HCT116 (cell line): ENCODE results near the gene AGTR1. TPM values are rescaled to one million over a fixed set of nuclear protein-coding genes. Genes with fewer than 3 reads are reported as not detected.

Source experiments
- ATAC-seq: fragments of 200-7000 bp; cut with Tn5 transposase; 2 replicates; pipeline ENCODE4 v1.9.1; 2020; ENCODE audit warnings: mild to moderate bottlenecking, moderate library complexity
- BruUV-seq: library from RNA; stranded (reverse); fragments of 400-500 nt; replicated peaks from 2 replicates; lab custom pipeline; 2021; lab: Mats Ljungman, UMichigan
- CTCF ChIA-PET: fragments of 300-600 bp; sonication (Branson Sonifier 250); formaldehyde crosslinking; loops from one replicate; lab custom pipeline; 2021; ENCODE audit warnings: antibody characterized with exemption; lab: Charles Lee
- POLR2A ChIA-PET: fragments of 300-600, 350-600 bp; sonication (Branson Sonifier 250); formaldehyde crosslinking; loops from one replicate; lab custom pipeline; 2021; ENCODE audit warnings: antibody characterized with exemption; lab: Charles Lee
- RAD21 ChIA-PET, 2 experiments: fragments of 300-600 bp; sonication (Branson Sonifier 250); formaldehyde crosslinking; loops; one replicate each; lab custom pipeline; 2023; ENCODE audit warnings: low total read pairs in 2 of 2; ENCODE audit not compliant: uncharacterized antibody in 2 of 2, unreplicated experiment in 2 of 2, low non-redundant PET in 1 of 2; lab: Charles Lee
- DNase-seq: peaks from one replicate; pipeline ENCODE4 v3.0.0-alpha.2; 2010; ENCODE audit warnings: low read depth, low spot score
- H2AFZ ChIP-seq: fragments of 200-600 bp; shearing (Covaris generic), sonication (generic); 2 replicates; pipeline ENCODE4 v1.6.1; 2017; ENCODE audit warnings: low read depth, mixed run types, mixed read lengths, antibody characterized with exemption, low read length; ENCODE audit not compliant: poor library complexity, severe bottlenecking
- H3K27ac ChIP-seq: 2 replicates; pipeline ENCODE4 v1.5.1; 2012; ENCODE audit warnings: low read depth, low read length
- H3K27me3 ChIP-seq: fragments of 200-600 bp; sonication (generic); 2 replicates; pipeline ENCODE4 v1.6.1; 2016; ENCODE audit warnings: mixed run types, low read length, mixed read lengths; ENCODE audit not compliant: insufficient read depth
- H3K36me3 ChIP-seq, 2 experiments: fragments of 200-500 bp in 1 of 2; fragments of 200-600 bp in 1 of 2; sonication (Bioruptor generic) in 1 of 2; sonication (generic) in 1 of 2; 2 replicates each; pipeline versions ENCODE4 v1.5.1 to v1.6.1; 2014 to 2016; ENCODE audit warnings: low read length in 2 of 2, inconsistent platforms in 1 of 2, mixed read lengths in 1 of 2, mixed run types in 1 of 2; ENCODE audit not compliant: insufficient read depth in 2 of 2, control insufficient read depth in 1 of 2
- H3K4me1 ChIP-seq, 2 experiments: fragments of 200-600 bp in 1 of 2; sonication (generic) in 1 of 2; 2 replicates each; pipeline versions ENCODE4 v1.5.1 to v1.6.1; 2012 to 2017; ENCODE audit warnings: low read length in 2 of 2, inconsistent platforms in 1 of 2, mild to moderate bottlenecking in 1 of 2, mixed read lengths in 1 of 2, mixed run types in 1 of 2, moderate library complexity in 1 of 2; ENCODE audit not compliant: insufficient read depth in 2 of 2, control insufficient read depth in 1 of 2
- H3K4me2 ChIP-seq: fragments of 200-600 bp; sonication (generic); 2 replicates; pipeline ENCODE4 v1.6.1; 2017; ENCODE audit warnings: mixed run types, low read length, mixed read lengths
- H3K4me3 ChIP-seq, 2 experiments: fragments of 200-600 bp in 1 of 2; sonication (generic) in 1 of 2; replicated peaks in 1 of 2; 2 replicates each; pipeline ENCODE4 v1.5.1; 2011 to 2016; ENCODE audit warnings: low read length in 2 of 2, control low read depth in 1 of 2, low read depth in 1 of 2, mild to moderate bottlenecking in 1 of 2, mixed read lengths in 1 of 2, mixed run types in 1 of 2
- H3K79me2 ChIP-seq: fragments of 200-600 bp; sonication (generic); 2 replicates; pipeline ENCODE4 v1.6.1; 2017; ENCODE audit warnings: mild to moderate bottlenecking, mixed run types, low read length, moderate library complexity, mixed read lengths; ENCODE audit not compliant: insufficient read depth
- H3K9ac ChIP-seq: fragments of 200-600 bp; sonication (generic); 2 replicates; pipeline ENCODE4 v1.6.1; 2016; ENCODE audit warnings: low read length, mixed read lengths
- H3K9me2 ChIP-seq: fragments of 200-600 bp; sonication (generic), shearing (Covaris generic); 2 replicates; pipeline ENCODE4 v1.6.1; 2017; ENCODE audit warnings: mixed run types, mild to moderate bottlenecking, moderate library complexity; ENCODE audit not compliant: insufficient read depth
- H3K9me3 ChIP-seq, 2 experiments: fragments of 200-500 bp in 1 of 2; fragments of 200-600 bp in 1 of 2; sonication (Bioruptor generic) in 1 of 2; sonication (generic) in 1 of 2; 2 replicates each; pipeline ENCODE4 v1.6.1; 2014 to 2017; ENCODE audit warnings: low read length in 2 of 2, mixed read lengths in 2 of 2, inconsistent platforms in 1 of 2, low read depth in 1 of 2, mild to moderate bottlenecking in 1 of 2, mixed run types in 1 of 2, moderate library complexity in 1 of 2; ENCODE audit not compliant: control insufficient read depth in 1 of 2, insufficient read depth in 1 of 2
- H4K20me1 ChIP-seq: fragments of 200-600 bp; sonication (generic), shearing (Covaris generic); 2 replicates; pipeline ENCODE4 v1.6.1; 2017; ENCODE audit warnings: mixed run types, mild to moderate bottlenecking, moderate library complexity; ENCODE audit not compliant: insufficient read depth
- CBX3 ChIP-seq: IDR thresholded peaks from 2 replicates; pipeline ENCODE4 v1.6.1; 2012; ENCODE audit warnings: low read depth
- CEBPB ChIP-seq: IDR thresholded peaks from 2 replicates; pipeline ENCODE4 v1.6.1; 2012; ENCODE audit warnings: low read depth
- CTCF ChIP-seq, 3 experiments: fragments of 200-600 bp in 1 of 3; sonication (generic) in 1 of 3; IDR thresholded peaks in 2 of 3; conservative IDR thresholded peaks in 1 of 3; 2 replicates each; pipeline ENCODE4 v1.5.1; 2012 to 2017; ENCODE audit warnings: low read depth in 2 of 3, low read length in 2 of 3, antibody characterized with exemption in 1 of 3, borderline replicate concordance in 1 of 3, control low read depth in 1 of 3, mild to moderate bottlenecking in 1 of 3, mixed read lengths in 1 of 3, mixed run types in 1 of 3, moderate library complexity in 1 of 3; ENCODE audit not compliant: insufficient read depth in 1 of 3
- EGR1 ChIP-seq: IDR thresholded peaks from 2 replicates; pipeline ENCODE4 v1.6.1; 2012; ENCODE audit warnings: low read depth
- ELF1 ChIP-seq: IDR thresholded peaks from 2 replicates; pipeline ENCODE4 v1.6.1; 2012; ENCODE audit warnings: low read depth, borderline replicate concordance
- EZH2 ChIP-seq: fragments of 200-600 bp; sonication (generic); IDR thresholded peaks from 2 replicates; pipeline ENCODE4 v1.6.1; 2017; ENCODE audit warnings: antibody characterized with exemption, mixed run types
- EZH2phosphoT487 ChIP-seq: fragments of 200-600 bp; IDR thresholded peaks from 2 replicates; pipeline ENCODE4 v1.6.1; 2018; ENCODE audit warnings: antibody characterized with exemption, borderline replicate concordance
- FOSL1 ChIP-seq: IDR thresholded peaks from 2 replicates; pipeline ENCODE4 v1.6.1; 2012; ENCODE audit warnings: low read depth
- JUND ChIP-seq: IDR thresholded peaks from 2 replicates; pipeline ENCODE4 v1.6.1; 2012
- POLR2AphosphoS5 ChIP-seq: IDR thresholded peaks from 2 replicates; pipeline ENCODE4 v1.6.1; 2011; ENCODE audit warnings: mild to moderate bottlenecking, low read depth, low read length, moderate library complexity
- RAD21 ChIP-seq: IDR thresholded peaks from 2 replicates; pipeline ENCODE4 v1.6.1; 2012; ENCODE audit warnings: low read depth, mild to moderate bottlenecking
- SIN3A ChIP-seq: IDR thresholded peaks from 2 replicates; pipeline ENCODE4 v1.6.1; 2012; ENCODE audit warnings: low read depth
- SP1 ChIP-seq: IDR thresholded peaks from 2 replicates; pipeline ENCODE4 v1.6.1; 2012; ENCODE audit warnings: low read depth
- SRF ChIP-seq: IDR thresholded peaks from 2 replicates; pipeline ENCODE4 v1.6.1; 2012; ENCODE audit warnings: low read depth
- YY1 ChIP-seq: IDR thresholded peaks from 2 replicates; pipeline ENCODE4 v1.6.1; 2011; ENCODE audit warnings: low read length, low read depth, moderate library complexity, mild to moderate bottlenecking; ENCODE audit not compliant: insufficient replicate concordance; ENCODE audit errors: extremely low read depth
- ZFX ChIP-seq: fragments of 450-650 bp; IDR thresholded peaks from 2 replicates; pipeline ENCODE4 v1.6.1; 2017
- ZNF274 ChIP-seq: fragments of 200-500 bp; sonication (Bioruptor generic); IDR thresholded peaks from 2 replicates; pipeline ENCODE4 v1.6.1; 2014; ENCODE audit warnings: mild to moderate bottlenecking, low read depth, low read length, inconsistent platforms
- intact Hi-C: fragments of 100-400 bp; cut with micrococcal nuclease; formaldehyde crosslinking; loops from 2 replicates; pipeline ENCODE4 v1.10.0; 2022
- total RNA-seq: library from RNA; stranded (reverse); gene quantifications from one replicate; pipeline ENCODE4 v1.2.1, GENCODE V29; 2021; ENCODE audit not compliant: unreplicated experiment
- TF ChIP-seq, protein P1 (sequence below): IDR thresholded peaks from 2 replicates; pipeline ENCODE4 v1.6.1; 2011; ENCODE audit warnings: mild to moderate bottlenecking, low read length, moderate library complexity; ENCODE audit not compliant: insufficient replicate concordance; ENCODE audit errors: extremely low read depth
- TF ChIP-seq, protein P2 (sequence below): IDR thresholded peaks from 2 replicates; pipeline ENCODE4 v1.6.1; 2012
- TF ChIP-seq, protein P3 (sequence below): IDR thresholded peaks from 2 replicates; pipeline ENCODE4 v1.6.1; 2012; ENCODE audit warnings: low read depth

The AGTR1 gene
- total RNA-seq, 1 experiment from 2014 or later, result not detected

GRCh38 chr3:148727231-148727630, 29.5 kb downstream of the AGTR1 start:
- peak; percentile 49 for DNase-seq
- TF ChIP-seq, protein P1, sequence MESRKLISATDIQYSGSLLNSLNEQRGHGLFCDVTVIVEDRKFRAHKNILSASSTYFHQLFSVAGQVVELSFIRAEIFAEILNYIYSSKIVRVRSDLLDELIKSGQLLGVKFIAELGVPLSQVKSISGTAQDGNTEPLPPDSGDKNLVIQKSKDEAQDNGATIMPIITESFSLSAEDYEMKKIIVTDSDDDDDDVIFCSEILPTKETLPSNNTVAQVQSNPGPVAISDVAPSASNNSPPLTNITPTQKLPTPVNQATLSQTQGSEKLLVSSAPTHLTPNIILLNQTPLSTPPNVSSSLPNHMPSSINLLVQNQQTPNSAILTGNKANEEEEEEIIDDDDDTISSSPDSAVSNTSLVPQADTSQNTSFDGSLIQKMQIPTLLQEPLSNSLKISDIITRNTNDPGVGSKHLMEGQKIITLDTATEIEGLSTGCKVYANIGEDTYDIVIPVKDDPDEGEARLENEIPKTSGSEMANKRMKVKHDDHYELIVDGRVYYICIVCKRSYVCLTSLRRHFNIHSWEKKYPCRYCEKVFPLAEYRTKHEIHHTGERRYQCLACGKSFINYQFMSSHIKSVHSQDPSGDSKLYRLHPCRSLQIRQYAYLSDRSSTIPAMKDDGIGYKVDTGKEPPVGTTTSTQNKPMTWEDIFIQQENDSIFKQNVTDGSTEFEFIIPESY, result no peak
- TF ChIP-seq RAD21 (peak; percentile 79), ZFX (no peak), EGR1 (no peak), SP1 (no peak), SRF (no peak), POLR2AphosphoS5 (no peak), EZH2 (no peak), SIN3A (no peak), JUND (no peak), CBX3 (no peak), CTCF (IDR thresholded peaks at IDR 0.05 in 2 of 3, conservative IDR thresholded peaks at IDR 0.05 in 1 of 3; ENCODE audit: borderline replicate concordance in 1 of 3, insufficient read depth in 1 of 3, low read depth in 2 of 3, low read length in 2 of 3) (peak; percentile 55 to 79 (median 73)), YY1 (peak; percentile 18), EZH2phosphoT487 (no peak), CEBPB (no peak), ZNF274 (no peak), ELF1 (no peak), FOSL1 (no peak)
- TF ChIP-seq, protein P2, sequence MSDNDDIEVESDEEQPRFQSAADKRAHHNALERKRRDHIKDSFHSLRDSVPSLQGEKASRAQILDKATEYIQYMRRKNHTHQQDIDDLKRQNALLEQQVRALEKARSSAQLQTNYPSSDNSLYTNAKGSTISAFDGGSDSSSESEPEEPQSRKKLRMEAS, result no peak
- TF ChIP-seq, protein P3, sequence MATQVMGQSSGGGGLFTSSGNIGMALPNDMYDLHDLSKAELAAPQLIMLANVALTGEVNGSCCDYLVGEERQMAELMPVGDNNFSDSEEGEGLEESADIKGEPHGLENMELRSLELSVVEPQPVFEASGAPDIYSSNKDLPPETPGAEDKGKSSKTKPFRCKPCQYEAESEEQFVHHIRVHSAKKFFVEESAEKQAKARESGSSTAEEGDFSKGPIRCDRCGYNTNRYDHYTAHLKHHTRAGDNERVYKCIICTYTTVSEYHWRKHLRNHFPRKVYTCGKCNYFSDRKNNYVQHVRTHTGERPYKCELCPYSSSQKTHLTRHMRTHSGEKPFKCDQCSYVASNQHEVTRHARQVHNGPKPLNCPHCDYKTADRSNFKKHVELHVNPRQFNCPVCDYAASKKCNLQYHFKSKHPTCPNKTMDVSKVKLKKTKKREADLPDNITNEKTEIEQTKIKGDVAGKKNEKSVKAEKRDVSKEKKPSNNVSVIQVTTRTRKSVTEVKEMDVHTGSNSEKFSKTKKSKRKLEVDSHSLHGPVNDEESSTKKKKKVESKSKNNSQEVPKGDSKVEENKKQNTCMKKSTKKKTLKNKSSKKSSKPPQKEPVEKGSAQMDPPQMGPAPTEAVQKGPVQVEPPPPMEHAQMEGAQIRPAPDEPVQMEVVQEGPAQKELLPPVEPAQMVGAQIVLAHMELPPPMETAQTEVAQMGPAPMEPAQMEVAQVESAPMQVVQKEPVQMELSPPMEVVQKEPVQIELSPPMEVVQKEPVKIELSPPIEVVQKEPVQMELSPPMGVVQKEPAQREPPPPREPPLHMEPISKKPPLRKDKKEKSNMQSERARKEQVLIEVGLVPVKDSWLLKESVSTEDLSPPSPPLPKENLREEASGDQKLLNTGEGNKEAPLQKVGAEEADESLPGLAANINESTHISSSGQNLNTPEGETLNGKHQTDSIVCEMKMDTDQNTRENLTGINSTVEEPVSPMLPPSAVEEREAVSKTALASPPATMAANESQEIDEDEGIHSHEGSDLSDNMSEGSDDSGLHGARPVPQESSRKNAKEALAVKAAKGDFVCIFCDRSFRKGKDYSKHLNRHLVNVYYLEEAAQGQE, result no peak
- TF ChIP-seq, all 23 proteins: peak for 3
- Histone ChIP-seq H3K79me2 (no peaks in the 10 kb centered on the region), H2AFZ (peak overlapping the region; percentile 98), H3K27ac (no peak overlapping the region), H3K36me3 (no peaks in the 10 kb centered on the region), H4K20me1 (no peaks in the 10 kb centered on the region), H3K4me1 (0 out of 4 replicates have a peak, but pooled peaks cover 0 to 4% of the 10 kb centered on the region in 2 experiments), H3K4me3 (no peak overlapping the region), H3K9me2 (no peaks in the 10 kb centered on the region), H3K4me2 (no peak overlapping the region), H3K9me3 (no peaks in the 10 kb centered on the region), H3K9ac (no peak overlapping the region), H3K27me3 (no peaks in the 10 kb centered on the region)
- intact Hi-C loops, result loop anchor here (1.0 to 5.0 kb wide), 4 partner anchors 135 to 220 kb away; no protein-coding TSS in a partner anchor
- peak; percentile 99 for ATAC-seq
- CTCF ChIA-PET, result interaction anchor here (0.8 to 1.8 kb wide), 12 partner anchors 8 to 347 kb away, joined by 3 to 17 read pairs (median 4); no protein-coding TSS in a partner anchor
- RAD21 ChIA-PET, result no interaction called here
- POLR2A ChIA-PET, result no interaction called here
- no TSS peak for BruUV-seq
